Pancreas (tissue), 10 donors: Measurements from ENCODE around the gene TNFRSF1B. TPM values are rescaled to one million over a fixed set of nuclear protein-coding genes. Genes with fewer than 3 reads are reported as not detected.

ENCODE experiments used
- ATAC-seq, 4 donors: fragments of 200-7000 bp; cut with Tn5 transposase; one replicate each; pipeline versions ENCODE4 v1.8.0 to v1.9.1; 2020; ENCODE audit warnings: mild to moderate bottlenecking in 4 of 4, moderate library complexity in 4 of 4
- DNase-seq, 6 donors: peaks; one replicate each; pipeline ENCODE4 v3.0.0-alpha.2; 2020
- FAIRE-seq: peaks from 2 replicates; lab custom pipeline; 2012; peaks lifted over from hg19 to GRCh38; lab: Jason Lieb, UNC
- H3K27ac ChIP-seq, 4 donors: fragments of 200-600 bp; sonication (generic); 1 replicate in 3 of 4; 2 replicates in 1 of 4; pipeline versions ENCODE4 v1.5.0 to v1.8.0; 2020
- H3K27me3 ChIP-seq, 4 donors: fragments of 200-600 bp; one replicate each; pipeline ENCODE4 v1.8.0; 2021
- H3K36me3 ChIP-seq, 3 donors: fragments of 200-600 bp; sonication (generic) in 1 of 3; one replicate each; pipeline versions ENCODE4 v1.5.0 to v1.8.0; 2020 to 2021
- H3K4me1 ChIP-seq, 3 donors: fragments of 200-600 bp; one replicate each; pipeline ENCODE4 v1.8.0; 2021
- H3K4me3 ChIP-seq, 4 donors: fragments of 200-600 bp; sonication (generic) in 2 of 4; one replicate each; pipeline versions ENCODE4 v1.5.0 to v1.8.0; 2020 to 2021
- H3K9me3 ChIP-seq, 4 donors: fragments of 200-600 bp; one replicate each; pipeline ENCODE4 v1.8.0; 2021
- CTCF ChIP-seq, 4 donors: fragments of 200-600 bp; sonication (generic) in 3 of 4; IDR thresholded peaks; one replicate each; pipeline versions ENCODE4 v1.5.0 to v1.8.0; 2021; ENCODE audit warnings: antibody characterized with exemption in 4 of 4
- WGBS, 2 donors: extraction: QIAGEN DNeasy Blood & Tissue Kit; methylation state at CpG; one replicate each; pipeline ENCODE4 v1.1.7; 2013; 5-methylcytosine and 5-hydroxymethylcytosine counted together
- intact Hi-C, 3 donors: fragments of 100-400 bp; cut with DNase I; formaldehyde crosslinking; loops; one replicate each; pipeline versions ENCODE4 v1.11.1 to v1.14.2; 2022
- polyA plus RNA-seq, 2 donors: library from polyadenylated mRNA; stranded (reverse); fragments of 200-250 nt; gene quantifications; one replicate each; pipeline ENCODE4 v1.2.3, GENCODE V29; 2013
- total RNA-seq, 6 donors: library from RNA; stranded (reverse); fragmentation: NEBNext Ultra II Directional in 4 of 6; extraction: Animal tissue kit (Norgen Biotek cat#: 25700) in 4 of 6; gene quantifications; one replicate each; pipeline versions ENCODE4 v1.2.1 to v1.2.4, GENCODE V29; 2021 to 2023
- donor health status: healthy with polysubstance abuse.
- donor health status: DM: no; HTN: no; CAD: no; lungs with moderate emphysema.
- donor health status: DM: no; HTN: no; CAD: no.
- donor health status: control.
- donor health status: control.
- donor health status: Bipolar disorder and iron deficiency.
- donor health status: DM: yes; HTN: yes; CAD: no.
- donor health status: DM: no; HTN: no; CAD: no.
- donor health status: DM: no; HTN: no; CAD: no.
- donor health status: DM: yes; HTN: yes; CAD: no.

The TNFRSF1B gene
- total and polyA plus RNA-seq, 8 donors, result 2.1 to 20.2 (median 4.4) TPM

DNA sequence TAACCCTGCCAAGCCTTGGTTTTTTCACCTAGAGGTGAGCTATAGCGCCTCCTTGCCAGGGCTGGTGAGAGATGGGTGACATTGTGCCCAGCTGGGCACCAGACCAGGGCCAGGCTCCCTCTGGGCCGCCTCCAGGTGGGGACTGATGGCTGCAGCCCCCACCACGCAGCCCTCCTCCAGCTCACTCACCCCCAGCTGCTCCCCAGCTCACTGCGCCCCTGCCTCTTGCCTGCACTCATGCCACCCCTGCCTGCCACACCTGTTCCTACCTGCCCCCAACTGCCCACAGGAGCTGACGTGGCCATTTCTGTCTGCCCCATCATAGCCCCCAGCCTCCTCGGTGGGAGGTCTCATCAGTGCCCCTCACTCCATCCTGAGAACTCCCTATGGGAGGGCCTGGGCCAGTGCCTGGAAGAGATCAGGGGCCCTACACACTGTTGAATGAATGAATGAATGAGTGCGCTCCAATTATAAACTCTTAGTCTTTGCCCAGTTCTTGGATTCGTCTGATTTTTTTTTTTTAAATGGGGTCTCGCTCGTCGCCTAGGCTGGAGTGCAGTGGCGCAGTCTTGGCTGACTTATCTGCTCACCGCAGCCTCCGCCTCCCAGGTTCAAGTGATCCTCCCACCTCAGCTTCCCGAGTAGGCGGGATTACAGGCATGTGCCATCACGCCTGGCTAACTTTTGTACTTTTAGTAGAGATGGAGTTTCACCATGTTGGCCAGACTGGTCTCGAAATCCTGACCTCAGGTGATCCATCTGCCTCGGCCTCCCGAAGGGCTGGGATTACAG is 36.6 kb downstream of the TNFRSF1B start:
- DNase-seq (no peak), FAIRE-seq (no peak), ATAC-seq (no peak)
- no peaks in the 10 kb centered on the region for H3K9me3 ChIP-seq
- no peaks in the 10 kb centered on the region for H3K4me1 ChIP-seq
- no peaks in the 10 kb centered on the region for H3K27me3 ChIP-seq
- no peak overlapping the region for H3K4me3 ChIP-seq
- H3K36me3 ChIP-seq, result no peaks in the 10 kb centered on the region
- TF ChIP-seq CTCF (IDR thresholded peaks at IDR 0.05), result no peak
- WGBS, 2 donors, result 76 to 88% methylated on average over 20 of the region's 20 CpGs
- intact Hi-C loops, result loop anchor here in 1 of 3 donors (10.0 kb wide), 1 partner anchor 79 kb away; no protein-coding TSS in a partner anchor
- H3K27ac ChIP-seq, result no peak overlapping the region

- H3K27me3 ChIP-seq, result no peaks in the 10 kb centered on the region
- H3K27ac ChIP-seq, result no peak overlapping the region
- H3K4me1 ChIP-seq, result no peaks in the 10 kb centered on the region
- H3K9me3 ChIP-seq, result no peaks in the 10 kb centered on the region
- no peak for TF ChIP-seq CTCF (IDR thresholded peaks at IDR 0.05)
- intact Hi-C loops, result loop anchor here in 1 of 3 donors (10.0 kb wide), 1 partner anchor 79 kb away; no protein-coding TSS in a partner anchor
- DNase-seq, result no peak
- FAIRE-seq, result no peak
- H3K36me3 ChIP-seq, result no peaks in the 10 kb centered on the region
- WGBS, 2 donors, result 72 to 88% methylated on average over 7 of the region's 7 CpGs
- ATAC-seq, result no peak
- H3K4me3 ChIP-seq, result no peak overlapping the region
Observed at GRCh38 chr1:12204140-12204539, 37.3 kb downstream of the TNFRSF1B start.

DNA sequence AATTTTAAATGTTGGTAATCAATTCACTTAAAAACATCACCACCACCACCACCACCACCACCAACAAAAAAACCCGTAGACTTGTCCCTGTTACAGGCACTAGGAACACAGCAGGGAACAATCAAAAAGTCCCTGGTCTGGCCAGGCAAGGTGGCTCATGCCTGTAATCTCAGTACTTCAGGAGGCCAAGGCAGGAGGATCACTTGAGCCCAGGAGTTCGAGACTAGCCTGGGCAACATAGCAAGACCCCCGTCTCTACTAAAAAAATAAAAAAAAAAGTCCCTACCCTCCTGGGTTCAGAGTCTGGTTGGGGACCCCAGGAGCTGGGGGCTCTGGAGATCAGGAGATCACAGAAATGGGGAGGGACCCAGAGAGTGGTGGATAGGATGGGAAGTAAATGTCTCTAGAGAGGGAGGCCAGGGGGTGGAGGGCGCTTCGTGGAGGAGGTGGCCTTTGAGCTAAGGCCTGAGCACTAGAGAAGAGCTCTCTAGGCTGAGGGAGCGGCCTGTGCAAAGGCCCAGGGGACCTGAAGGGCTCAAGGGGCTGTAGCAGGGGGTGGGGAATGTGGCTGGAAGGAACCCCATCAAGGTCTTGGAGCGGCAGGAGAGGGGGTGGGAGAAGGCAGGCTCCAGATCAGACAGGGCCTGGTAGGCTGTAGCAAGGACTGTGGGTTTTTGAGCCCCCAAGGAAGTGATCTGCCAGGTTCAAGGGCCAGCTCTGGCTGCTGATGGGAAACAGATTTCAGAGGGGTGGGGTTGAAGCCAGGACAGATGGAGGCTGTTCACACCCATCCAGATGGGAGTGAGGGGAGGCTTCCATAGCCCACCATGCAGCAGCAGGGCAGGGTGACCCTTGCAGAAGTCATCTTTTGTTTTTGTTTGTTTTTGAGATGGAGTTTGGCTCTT is 38.2 kb downstream of the TNFRSF1B start:
- no peak overlapping the region for H3K4me3 ChIP-seq
- no peaks in the 10 kb centered on the region for H3K4me1 ChIP-seq
- FAIRE-seq (no peak), ATAC-seq (no peak), DNase-seq (no peak)
- H3K36me3 ChIP-seq, result no peaks in the 10 kb centered on the region
- intact Hi-C loops, result loop anchor here in 1 of 3 donors (10.0 kb wide), 1 partner anchor 80 kb away; no protein-coding TSS in a partner anchor
- no peak overlapping the region for H3K27ac ChIP-seq
- WGBS, 2 donors, result 60 to 70% methylated on average over 7 of the region's 7 CpGs
- no peaks in the 10 kb centered on the region for H3K27me3 ChIP-seq
- H3K9me3 ChIP-seq, result no peaks in the 10 kb centered on the region
- TF ChIP-seq CTCF (IDR thresholded peaks at IDR 0.05), result no peak

DNA sequence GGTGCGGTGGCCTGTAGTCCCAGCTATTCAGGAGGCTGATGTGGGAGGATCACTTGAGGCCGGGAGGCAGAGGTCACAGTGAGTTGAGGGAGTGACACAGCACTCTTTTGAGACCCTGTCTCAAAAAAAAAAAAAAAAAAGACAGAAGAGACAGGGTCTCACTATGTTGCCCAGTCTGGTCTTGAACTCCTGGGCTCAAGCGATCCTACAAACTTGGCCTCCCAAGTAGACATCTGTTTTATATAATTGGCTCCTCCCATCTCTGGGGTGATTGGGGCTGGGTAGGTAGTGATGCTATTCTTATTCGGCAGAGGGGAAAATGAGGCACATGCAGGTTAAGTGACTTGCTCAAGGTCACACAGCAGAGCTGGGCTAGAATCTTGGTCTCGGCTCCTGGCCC is 39.4 kb downstream of the TNFRSF1B start:
- WGBS, 2 donors, result 70 to 86% methylated on average over 5 of the region's 5 CpGs
- no peak for TF ChIP-seq CTCF (IDR thresholded peaks at IDR 0.05)
- H3K4me3 ChIP-seq, result no peak overlapping the region
- DNase-seq (no peak), ATAC-seq (no peak), FAIRE-seq (no peak)
- H3K27ac ChIP-seq, result no peak overlapping the region
- H3K4me1 ChIP-seq, result no peaks in the 10 kb centered on the region
- no peaks in the 10 kb centered on the region for H3K9me3 ChIP-seq
- H3K27me3 ChIP-seq, result no peaks in the 10 kb centered on the region
- H3K36me3 ChIP-seq, result no peaks in the 10 kb centered on the region
- intact Hi-C loops, result loop anchor here in 1 of 3 donors (10.0 kb wide), 1 partner anchor 81 kb away; no protein-coding TSS in a partner anchor
